Smooth muscle cell of the brain vasculature (primary cell): ENCODE measurements around the gene RTN4R.

ENCODE experiments used
- DNase-seq: peaks from one replicate; pipeline ENCODE4 v3.0.0-alpha.2; 2012; ENCODE audit warnings: low read depth, low spot score

RTN4R gene

GRCh38 chr22:20201837-20202392, 66.2 kb downstream of the RTN4R start:
- no peak for DNase-seq

- DNase-seq, result no peak
Measured at GRCh38 chr22:20199906-20200305, 68.2 kb downstream of the RTN4R start.

GRCh38 chr22:20199413-20199842, 68.7 kb downstream of the RTN4R start:
- DNase-seq, result no peak

- DNase-seq, result no peak
Measured at GRCh38 chr22:20198557-20199319, 69.4 kb downstream of the RTN4R start.

- no peak for DNase-seq
Measured at GRCh38 chr22:20197407-20198030, 70.6 kb downstream of the RTN4R start.

GRCh38 chr22:20196094-20196842, 71.8 kb downstream of the RTN4R start:
- DNase-seq, result no peak

GRCh38 chr22:20194681-20195593, 73.2 kb downstream of the RTN4R start:
- DNase-seq, result no peak

- no peak for DNase-seq
Measured at GRCh38 chr22:20193761-20194494, 74.2 kb downstream of the RTN4R start.

GRCh38 chr22:20192972-20193760, 75.0 kb downstream of the RTN4R start:
- DNase-seq, result no peak

- no peak for DNase-seq
Measured at GRCh38 chr22:20192293-20192971, 75.7 kb downstream of the RTN4R start.

- no peak for DNase-seq
Measured at GRCh38 chr22:20191803-20192202, 76.3 kb downstream of the RTN4R start.
